ENCODE data around the gene BIRC3.

Gene BIRC3

GRCh38 chr11:102317099-102317767 is at the start of gene BIRC3:
TSS of gene BIRC3 (plus strand) at chr11:102317484. CDS start at chr11:102324510, 7,026 bp downstream.
- TF ChIP-seq GATA3 (IDR thresholded peaks at IDR 0.05; ENCODE audit: low read depth, low read length) (no peak), GATA2 (IDR thresholded peaks at IDR 0.05; ENCODE audit: low read depth, low read length) (no peak)

DNA sequence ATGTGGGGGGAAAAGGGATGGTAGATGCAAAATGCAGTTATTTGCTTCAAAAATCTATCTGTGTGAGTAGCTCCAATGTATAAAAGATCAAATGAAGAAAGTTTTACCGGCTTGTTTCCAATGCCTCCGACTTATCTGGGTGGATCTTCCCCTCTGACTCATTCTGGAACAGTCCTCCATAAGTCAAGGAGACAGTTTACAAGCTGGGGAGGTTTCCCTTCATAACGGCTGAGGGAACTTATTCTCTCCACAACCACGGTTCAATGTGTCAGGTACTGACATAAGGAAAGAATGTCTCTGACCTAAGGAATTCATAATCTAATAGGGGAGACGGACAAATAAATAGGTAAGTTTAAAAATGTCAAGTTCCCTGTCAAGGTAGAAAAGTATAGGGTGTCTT is 49.7 kb upstream of the BIRC3 start:
- TF ChIP-seq GATA3 (IDR thresholded peaks at IDR 0.05; ENCODE audit: low read depth, low read length) (no peak), GATA2 (IDR thresholded peaks at IDR 0.05; ENCODE audit: low read depth, low read length) (no peak)

DNA sequence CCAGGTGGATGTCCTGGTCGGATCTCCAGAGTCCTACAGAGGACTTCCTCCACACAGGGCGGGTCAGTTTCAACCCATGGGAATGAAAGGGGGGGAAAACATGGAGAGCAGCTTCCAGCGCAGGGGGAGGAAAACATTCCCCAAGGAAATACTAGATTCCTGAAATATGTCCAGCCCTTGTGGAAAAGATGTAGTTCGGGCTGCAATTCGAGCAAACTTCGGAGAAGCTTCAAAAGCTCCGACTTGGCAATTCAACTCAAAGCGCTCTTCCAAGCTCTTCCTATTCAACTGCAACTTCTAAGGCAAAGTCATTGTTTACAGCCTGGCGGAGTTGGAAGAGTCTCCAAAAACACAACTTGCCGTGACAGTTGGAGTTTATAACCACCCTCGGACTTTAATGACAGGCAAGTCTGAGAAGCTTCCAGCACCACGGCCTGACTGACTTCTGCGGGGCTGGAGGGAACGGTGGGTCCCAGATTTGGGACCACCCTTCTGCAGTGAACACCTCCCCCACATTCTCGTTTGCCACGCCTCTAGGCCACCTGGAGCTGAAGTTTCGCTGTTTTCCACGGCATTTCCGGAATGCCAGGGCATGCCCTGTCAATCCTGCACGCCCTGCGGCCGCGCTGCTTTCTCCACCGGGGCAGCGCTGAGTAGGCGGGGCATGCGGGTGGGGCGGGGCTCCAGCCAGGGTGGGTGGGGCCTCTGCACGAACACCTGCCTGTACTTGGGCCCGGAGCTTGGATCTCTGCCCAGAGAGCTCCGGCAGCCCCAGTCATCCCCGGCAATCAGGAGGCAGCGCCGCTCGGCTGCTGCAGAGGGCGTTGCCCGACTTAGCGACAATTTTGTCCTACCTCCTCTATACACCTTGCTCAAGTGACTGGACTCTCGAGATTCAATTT is 49.0 kb upstream of the BIRC3 start:
- TF ChIP-seq GATA3 (IDR thresholded peaks at IDR 0.05; ENCODE audit: low read depth, low read length) (no peak), GATA2 (IDR thresholded peaks at IDR 0.05; ENCODE audit: low read depth, low read length) (no peak)

DNA sequence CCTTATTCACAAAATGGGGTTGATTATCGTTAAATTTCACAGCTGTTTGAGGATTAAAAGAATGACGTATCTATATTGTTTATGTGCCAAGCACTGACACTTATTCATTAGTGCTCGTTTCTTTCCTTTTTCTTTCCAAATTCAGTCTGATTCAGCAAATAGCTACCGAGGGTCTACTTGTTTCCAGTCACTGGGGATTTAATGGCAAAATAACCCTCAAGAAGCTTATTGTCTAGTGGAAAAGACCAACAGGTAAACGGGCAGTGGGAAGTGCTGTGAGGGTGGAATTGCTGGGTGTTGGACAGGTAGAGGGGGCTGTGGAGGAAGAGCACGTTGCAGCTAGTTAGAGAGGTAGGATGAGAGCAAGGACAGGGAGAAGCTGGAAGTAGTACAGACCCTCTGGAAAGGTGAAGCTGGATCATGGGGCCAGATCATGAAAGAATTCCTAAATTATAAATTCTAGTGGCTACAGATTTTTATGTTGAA is 48.3 kb upstream of the BIRC3 start:
- TF ChIP-seq GATA2 (IDR thresholded peaks at IDR 0.05; ENCODE audit: low read depth, low read length) (no peak), GATA3 (IDR thresholded peaks at IDR 0.05; ENCODE audit: low read depth, low read length) (no peak)

DNA sequence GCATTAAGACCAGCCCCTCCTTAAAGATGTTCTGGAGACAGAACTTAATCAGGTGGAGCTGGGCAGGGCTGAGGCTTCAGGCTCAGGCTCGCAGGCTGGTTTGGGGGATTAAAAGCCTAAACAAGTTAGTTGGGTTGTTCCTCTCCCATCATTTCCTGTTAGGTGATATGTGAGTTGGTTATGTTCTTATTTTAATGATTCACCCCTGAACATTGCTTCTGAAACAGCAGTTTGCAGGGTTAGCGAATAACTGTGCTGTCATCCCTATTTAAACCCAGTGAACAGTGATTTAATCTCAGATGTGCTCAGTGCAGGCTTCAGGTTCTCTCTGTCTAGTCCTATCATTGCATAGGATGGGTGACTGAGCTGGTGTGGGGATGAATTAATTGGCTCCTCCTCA is 47.4 kb upstream of the BIRC3 start:
- TF ChIP-seq GATA3 (IDR thresholded peaks at IDR 0.05; ENCODE audit: low read depth, low read length) (no peak), GATA2 (IDR thresholded peaks at IDR 0.05; ENCODE audit: low read depth, low read length) (no peak)

DNA sequence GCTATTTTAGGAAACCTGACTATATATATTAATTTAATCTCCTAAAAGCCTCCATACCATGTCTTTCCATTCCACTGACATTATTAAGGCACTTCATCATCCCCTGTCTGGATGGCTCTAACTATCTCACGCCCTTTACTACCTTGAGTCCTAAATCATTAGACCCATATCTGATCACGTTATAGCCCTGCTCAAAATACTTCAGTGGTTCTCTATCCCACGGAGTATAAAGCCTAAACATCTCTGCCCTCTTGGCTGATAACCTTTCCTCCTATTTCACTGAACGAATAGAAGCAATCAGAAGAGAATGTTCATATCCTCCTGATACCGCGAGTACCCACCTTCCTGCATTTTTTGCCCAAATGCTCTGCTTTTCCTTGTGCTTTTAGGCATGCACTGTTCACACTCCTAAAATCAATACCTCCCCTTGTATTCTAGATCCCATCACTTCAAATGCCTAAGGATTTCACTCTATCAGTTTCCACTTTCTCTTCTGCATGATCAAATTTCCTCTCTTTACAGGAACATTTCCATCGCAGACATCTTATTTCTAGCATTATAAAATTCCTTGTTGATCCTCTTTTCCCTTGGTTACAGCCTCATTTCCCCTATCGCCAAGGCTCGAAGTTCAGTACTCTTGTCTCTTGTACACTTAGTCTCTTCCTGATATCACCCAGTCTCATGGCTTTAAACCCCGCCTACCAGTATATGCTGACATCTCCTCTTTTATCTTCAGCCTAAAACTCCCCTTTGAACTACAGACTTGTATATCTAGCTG is 45.0 kb upstream of the BIRC3 start:
- TF ChIP-seq GATA2 (IDR thresholded peaks at IDR 0.05; ENCODE audit: low read depth, low read length), result no peak
- no peak for TF ChIP-seq GATA3 (IDR thresholded peaks at IDR 0.05; ENCODE audit: low read depth, low read length)

- TF ChIP-seq GATA3 (IDR thresholded peaks at IDR 0.05; ENCODE audit: low read depth, low read length) (no peak), GATA2 (IDR thresholded peaks at IDR 0.05; ENCODE audit: low read depth, low read length) (no peak)
Observed at GRCh38 chr11:102274628-102275027, 42.7 kb upstream of the BIRC3 start.

DNA sequence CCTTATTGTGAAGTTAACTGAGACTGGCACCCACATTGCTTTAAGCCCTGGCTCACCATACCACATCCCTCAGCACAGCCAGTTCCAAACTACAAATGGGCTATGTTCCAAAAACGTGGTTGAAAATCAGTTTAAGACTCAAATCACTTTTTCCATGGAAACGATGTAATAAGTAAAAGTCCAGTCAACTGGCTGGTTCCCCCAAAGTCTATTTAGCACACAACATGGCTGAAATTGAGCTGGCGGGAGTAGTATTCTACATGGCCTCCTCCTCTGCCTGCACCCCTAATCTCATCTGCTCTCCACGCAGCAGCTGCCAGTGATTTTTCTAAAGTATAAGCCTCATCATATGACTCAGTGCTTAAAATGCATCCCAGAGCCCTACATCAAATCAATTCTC is 40.9 kb upstream of the BIRC3 start:
- TF ChIP-seq GATA2 (IDR thresholded peaks at IDR 0.05; ENCODE audit: low read depth, low read length), result no peak
- TF ChIP-seq GATA3 (IDR thresholded peaks at IDR 0.05; ENCODE audit: low read depth, low read length), result no peak

- no peak for TF ChIP-seq GATA3 (IDR thresholded peaks at IDR 0.05; ENCODE audit: low read depth, low read length)
- TF ChIP-seq GATA2 (IDR thresholded peaks at IDR 0.05; ENCODE audit: low read depth, low read length), result no peak
Observed at GRCh38 chr11:102276783-102277182, 40.5 kb upstream of the BIRC3 start.

DNA sequence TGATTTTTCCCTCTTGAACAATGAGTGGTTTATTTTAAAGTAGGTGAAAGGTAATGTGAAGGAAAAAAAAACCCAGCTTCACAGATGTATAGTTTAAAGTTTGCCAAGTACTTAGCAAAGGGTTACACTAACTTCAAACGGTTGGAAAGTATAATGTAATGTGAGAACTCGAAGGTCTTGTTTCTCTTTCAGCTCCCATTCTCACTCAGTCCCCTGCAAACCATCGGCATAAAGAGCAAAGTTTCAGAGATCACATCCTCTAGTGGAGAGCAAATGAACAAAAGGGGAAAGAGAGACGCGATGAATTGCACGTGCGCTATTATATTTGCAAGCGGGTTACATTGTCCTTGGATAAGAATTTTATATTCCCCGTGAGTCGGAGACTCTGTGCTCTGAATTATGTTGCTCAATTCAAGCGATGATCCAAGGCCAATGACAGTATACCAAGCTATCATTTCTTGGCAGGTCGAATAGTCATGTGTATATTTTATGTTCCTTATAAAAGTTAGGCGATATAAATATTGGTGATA is 37.6 kb upstream of the BIRC3 start:
- no peak for TF ChIP-seq GATA2 (IDR thresholded peaks at IDR 0.05; ENCODE audit: low read depth, low read length)
- no peak for TF ChIP-seq GATA3 (IDR thresholded peaks at IDR 0.05; ENCODE audit: low read depth, low read length)

DNA sequence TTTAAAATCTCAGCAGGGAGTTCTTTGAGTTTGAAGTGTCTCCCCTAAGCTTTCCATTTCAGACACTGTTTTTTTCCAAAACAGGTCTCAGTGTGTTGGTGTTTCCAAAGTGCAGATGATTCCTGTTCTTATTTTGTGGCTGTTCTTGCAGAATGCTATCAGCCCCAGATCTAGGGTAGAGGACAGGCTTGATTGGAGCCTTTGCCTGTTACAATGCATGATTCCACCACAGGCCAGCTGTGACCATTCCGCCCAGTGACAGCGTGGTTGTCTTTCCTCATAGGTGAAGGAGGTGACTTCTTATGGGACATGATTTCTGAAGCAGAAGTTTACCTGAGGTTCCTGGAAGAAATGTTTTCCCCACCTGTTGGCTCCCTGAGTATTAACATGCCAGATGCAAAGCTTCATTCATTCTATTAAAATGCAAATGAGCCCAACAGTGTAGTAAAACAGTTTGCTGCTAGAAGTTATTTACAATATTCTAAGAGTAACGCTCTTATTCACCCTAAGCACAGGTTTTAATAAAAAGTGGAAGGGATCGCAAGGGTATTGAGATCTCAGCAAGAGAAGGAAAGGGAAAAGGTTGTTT is 36.9 kb upstream of the BIRC3 start:
- TF ChIP-seq GATA2 (IDR thresholded peaks at IDR 0.05; ENCODE audit: low read depth, low read length), result no peak
- TF ChIP-seq GATA3 (IDR thresholded peaks at IDR 0.05; ENCODE audit: low read depth, low read length), result no peak

GRCh38 chr11:102283116-102283485 is 34.2 kb upstream of the BIRC3 start:
- no peak for TF ChIP-seq GATA2 (IDR thresholded peaks at IDR 0.05; ENCODE audit: low read depth, low read length)
- TF ChIP-seq GATA3 (IDR thresholded peaks at IDR 0.05; ENCODE audit: low read depth, low read length), result no peak

DNA sequence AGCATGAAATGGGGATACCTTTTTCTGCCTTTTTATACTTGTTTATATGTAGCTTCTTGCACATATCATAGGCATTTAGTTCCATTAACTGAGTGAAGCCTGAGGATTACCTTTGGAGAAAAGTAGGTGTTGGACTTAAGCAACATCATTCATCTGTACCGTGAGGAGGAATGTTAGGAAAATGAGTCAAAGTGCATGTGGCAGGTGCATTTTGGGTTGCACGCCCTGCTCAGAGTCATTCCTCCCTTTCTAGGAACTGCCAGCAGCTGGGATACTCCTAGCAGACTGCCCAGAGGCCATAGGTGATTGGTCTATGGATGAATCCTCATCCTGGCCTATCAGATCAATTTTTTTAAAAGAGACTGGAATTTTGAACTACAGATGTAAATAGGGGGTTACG is 33.3 kb upstream of the BIRC3 start:
- TF ChIP-seq GATA3 (IDR thresholded peaks at IDR 0.05; ENCODE audit: low read depth, low read length) (no peak), GATA2 (IDR thresholded peaks at IDR 0.05; ENCODE audit: low read depth, low read length) (no peak)

All from SH-SY5Y (cell line).